Measurements from ENCODE around the gene TBC1D4.

TBC1D4 gene

DNA sequence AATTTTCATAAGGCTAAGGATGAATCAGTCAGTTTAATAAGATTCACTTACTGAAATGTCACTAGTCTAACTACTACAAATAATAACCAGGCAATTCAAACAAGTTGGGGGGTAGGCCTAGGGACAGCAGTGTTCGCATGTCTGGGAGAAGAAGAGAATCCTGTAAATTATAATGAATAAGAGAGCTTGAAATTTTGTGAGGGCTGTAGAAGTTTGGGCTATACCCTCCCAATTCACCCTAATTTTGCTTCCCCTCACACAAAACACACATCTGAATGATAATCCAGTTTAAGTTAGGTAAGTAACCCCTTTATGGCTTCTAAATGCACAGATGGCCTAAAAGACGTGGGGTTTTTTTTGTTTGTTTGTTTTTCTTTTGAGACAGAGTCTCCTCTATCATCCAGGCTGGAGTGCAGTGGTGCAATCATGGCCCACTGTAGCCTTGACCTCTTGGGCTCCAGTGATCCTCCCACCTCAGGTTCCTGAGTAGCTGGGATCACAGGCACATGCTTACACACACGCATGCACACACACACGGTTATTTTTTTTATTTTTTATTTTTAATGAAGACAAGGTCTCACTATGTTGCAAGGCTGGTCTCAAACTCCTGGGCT, 69.9 kb downstream of the TBC1D4 start:
- peaks cover 9% of the 10 kb centered on the region for H3K27me3 Mint-ChIP-seq
- no peak overlapping the region for H3K27ac Mint-ChIP-seq
- peaks cover 1% of the 10 kb centered on the region for H3K9me3 Mint-ChIP-seq
- DNase-seq (ENCODE audit: low spot score in 2 of 2) (no peak), ATAC-seq (ENCODE audit: low read depth) (no peak)
- peaks cover 3% of the 10 kb centered on the region for H3K4me1 Mint-ChIP-seq
- no peak overlapping the region for H3K4me3 Mint-ChIP-seq
- H3K36me3 Mint-ChIP-seq = no peaks in the 10 kb centered on the region

DNA sequence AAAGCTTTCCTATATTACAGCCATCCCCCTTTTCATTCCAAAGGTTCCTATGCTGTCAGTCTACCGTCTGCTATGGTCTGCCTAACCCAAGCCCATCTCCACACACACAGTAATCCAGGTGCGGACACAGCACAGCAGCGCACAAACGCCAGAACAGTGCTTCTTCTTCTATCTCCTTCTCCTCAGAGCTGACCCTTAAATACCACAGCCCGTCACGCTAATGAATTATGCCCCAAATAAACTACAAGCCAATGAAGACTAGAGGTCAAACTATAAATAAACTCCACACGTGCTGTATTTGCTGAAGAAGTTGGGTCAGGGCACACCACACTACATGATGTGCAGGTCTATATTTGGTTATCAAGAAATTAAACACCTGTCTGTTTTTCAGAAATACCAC, 71.8 kb downstream of the TBC1D4 start:
- DNase-seq (ENCODE audit: low spot score in 2 of 2) (no peak), ATAC-seq (ENCODE audit: low read depth) (no peak)
- Mint-ChIP-seq H3K27ac (no peak overlapping the region), H3K27me3 (peaks cover 9% of the 10 kb centered on the region), H3K4me3 (no peak overlapping the region), H3K4me1 (peaks cover 3% of the 10 kb centered on the region), H3K36me3 (no peaks in the 10 kb centered on the region), H3K9me3 (peaks cover 1% of the 10 kb centered on the region)

DNA sequence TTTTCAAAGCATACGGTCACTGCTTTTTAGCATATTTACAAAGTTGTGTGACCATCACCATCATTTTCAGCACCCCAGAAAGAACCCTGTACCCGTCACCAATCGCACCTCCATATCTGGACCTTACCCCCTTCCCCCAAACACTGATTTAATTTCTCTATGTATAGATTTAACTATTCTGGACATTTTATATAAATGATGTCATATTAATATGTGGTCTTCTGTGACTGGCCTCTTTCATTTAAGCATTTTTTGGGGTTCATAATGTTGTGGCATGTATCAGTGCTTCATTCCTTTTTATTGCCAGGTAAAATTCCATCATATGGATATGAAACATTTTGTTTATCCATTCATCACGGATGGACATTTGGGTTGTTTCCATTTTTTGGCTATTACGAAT, 74.0 kb downstream of the TBC1D4 start:
- Mint-ChIP-seq H3K27me3 (peaks cover 9% of the 10 kb centered on the region), H3K27ac (no peak overlapping the region), H3K4me3 (no peak overlapping the region), H3K4me1 (peaks cover 3% of the 10 kb centered on the region), H3K9me3 (peaks cover 1% of the 10 kb centered on the region), H3K36me3 (no peaks in the 10 kb centered on the region)
- DNase-seq (ENCODE audit: low spot score in 2 of 2) (no peak), ATAC-seq (ENCODE audit: low read depth) (no peak)

DNA sequence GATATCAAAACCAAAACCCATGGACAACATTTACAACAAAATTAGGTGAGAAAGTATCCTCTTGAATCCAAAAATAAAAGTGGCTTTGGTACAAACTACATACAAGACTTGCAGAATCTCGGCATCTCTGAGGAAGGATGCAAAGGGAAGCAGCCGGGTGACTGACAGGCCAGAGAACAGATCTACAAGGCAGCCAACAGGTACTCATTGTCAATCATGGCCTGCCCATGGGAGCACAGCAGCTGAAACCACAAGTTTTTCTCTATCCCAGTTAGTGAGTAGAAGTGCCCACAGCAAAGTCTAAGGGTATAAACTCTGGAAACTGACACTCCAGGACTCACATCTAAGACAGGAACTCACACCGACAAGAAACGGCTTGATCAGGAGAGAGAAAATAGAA, 74.5 kb downstream of the TBC1D4 start:
- Mint-ChIP-seq H3K27me3 (peaks cover 9% of the 10 kb centered on the region), H3K36me3 (no peaks in the 10 kb centered on the region), H3K9me3 (peaks cover 1% of the 10 kb centered on the region), H3K4me1 (peaks cover 3% of the 10 kb centered on the region), H3K27ac (no peak overlapping the region), H3K4me3 (no peak overlapping the region)
- DNase-seq (ENCODE audit: low spot score in 2 of 2) (no peak), ATAC-seq (ENCODE audit: low read depth) (no peak)

DNA sequence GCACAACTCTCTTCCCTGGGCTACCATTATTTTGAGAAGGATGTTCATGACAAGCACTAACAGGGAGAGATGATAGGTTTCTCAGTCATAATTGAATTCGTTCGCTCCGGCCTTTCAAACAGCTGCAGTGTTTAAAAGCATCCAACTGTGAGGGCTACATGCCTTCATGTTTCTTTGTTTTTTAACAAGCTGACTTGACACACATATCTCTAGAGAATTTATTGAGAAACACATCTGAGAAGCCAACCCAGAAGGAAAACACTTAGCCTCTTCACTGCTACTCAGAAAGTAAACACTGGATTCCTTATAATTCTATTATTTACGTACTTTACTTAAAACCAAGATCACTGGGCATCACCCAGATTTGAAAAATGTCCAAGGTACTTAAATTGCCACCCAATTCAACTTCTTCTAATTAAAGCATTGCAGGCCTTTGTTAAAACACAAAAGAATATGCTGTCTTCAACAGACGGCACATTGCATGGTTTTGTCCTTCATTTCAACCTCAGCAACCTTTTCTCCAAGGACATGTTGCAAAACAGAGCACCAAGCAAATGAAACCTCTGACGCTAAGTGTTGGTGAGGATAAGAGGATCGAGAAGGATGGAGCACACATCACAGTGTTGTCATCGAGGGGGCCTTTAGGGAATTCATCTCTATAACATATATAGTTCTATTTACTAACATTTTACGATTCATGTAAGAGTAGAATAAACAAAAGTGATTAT, 75.8 kb downstream of the TBC1D4 start:
- Mint-ChIP-seq H3K9me3 (peaks cover 1% of the 10 kb centered on the region), H3K27me3 (peaks cover 12% of the 10 kb centered on the region), H3K4me3 (no peak overlapping the region), H3K27ac (no peak overlapping the region), H3K36me3 (no peaks in the 10 kb centered on the region), H3K4me1 (peaks cover 3% of the 10 kb centered on the region)
- no peak for DNase-seq (ENCODE audit: low spot score in 2 of 2)
- no peak for ATAC-seq (ENCODE audit: low read depth)

DNA sequence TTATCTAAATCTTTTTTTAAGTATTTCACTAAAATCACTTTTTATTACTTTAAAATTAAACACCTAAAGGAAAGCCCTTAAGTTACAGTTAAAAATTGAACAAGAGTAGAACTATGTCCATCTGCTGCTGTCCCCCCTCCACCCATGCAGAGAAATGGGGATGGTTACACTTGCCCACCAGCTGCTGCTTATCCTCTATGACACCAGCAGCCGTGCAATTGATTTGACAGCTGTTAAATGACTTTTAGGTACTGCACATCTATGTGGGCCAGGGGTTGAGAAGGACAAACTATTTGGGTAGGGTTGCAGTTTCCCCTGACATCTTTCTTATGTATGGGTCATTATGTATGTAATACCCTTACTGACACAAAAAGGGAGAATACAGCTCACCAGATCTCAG, 77.2 kb downstream of the TBC1D4 start:
- Mint-ChIP-seq H3K27ac (no peak overlapping the region), H3K4me3 (no peak overlapping the region), H3K36me3 (no peaks in the 10 kb centered on the region), H3K27me3 (peaks cover 13% of the 10 kb centered on the region), H3K4me1 (no peaks in the 10 kb centered on the region), H3K9me3 (no peaks in the 10 kb centered on the region)
- DNase-seq (ENCODE audit: low spot score in 2 of 2) (no peak), ATAC-seq (ENCODE audit: low read depth) (no peak)

DNA sequence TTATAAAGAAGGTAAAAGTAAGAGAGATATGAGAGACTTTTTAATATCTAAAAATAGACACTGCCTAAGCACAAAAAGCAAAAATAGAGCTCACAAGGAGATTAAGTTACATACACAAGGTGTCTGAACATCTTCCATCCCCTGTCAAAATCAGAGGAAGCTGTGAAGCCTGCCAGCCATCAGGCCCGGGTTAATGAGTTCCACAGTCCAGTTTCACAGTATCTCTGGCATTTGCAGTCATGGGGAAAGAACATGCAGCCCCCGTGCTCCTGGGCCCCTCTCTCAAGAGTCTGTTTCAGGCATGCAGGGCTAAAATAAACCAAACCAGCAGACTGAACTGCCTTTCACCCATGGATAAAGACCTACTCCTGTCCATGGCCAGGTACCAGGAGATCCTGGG, 79.2 kb downstream of the TBC1D4 start:
- Mint-ChIP-seq H3K27me3 (peaks cover 13% of the 10 kb centered on the region), H3K4me3 (no peak overlapping the region)
- ATAC-seq (ENCODE audit: low read depth) = no peak

DNA sequence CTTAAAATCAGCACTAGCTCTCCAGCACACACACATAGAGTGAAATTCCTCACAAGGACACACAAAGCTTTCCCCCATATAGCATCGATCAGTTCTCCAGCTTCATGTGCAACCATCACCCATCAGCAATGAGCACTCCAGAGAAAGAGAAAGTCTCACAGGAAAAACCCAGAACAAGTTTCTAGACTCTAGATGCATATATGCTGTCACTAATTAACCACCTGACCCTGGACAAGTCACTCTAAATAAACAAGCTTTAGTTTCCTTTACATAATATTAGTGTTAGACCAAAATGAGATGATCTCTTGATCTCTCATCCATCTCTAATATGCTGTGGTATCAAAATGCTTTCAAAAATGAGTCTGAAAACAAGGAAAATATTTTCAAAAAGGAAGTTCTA, 81.2 kb downstream of the TBC1D4 start:
- Mint-ChIP-seq H3K27ac (no peak overlapping the region), H3K9me3 (peaks cover 3% of the 10 kb centered on the region), H3K36me3 (no peaks in the 10 kb centered on the region), H3K27me3 (peaks cover 12% of the 10 kb centered on the region), H3K4me3 (no peak overlapping the region), H3K4me1 (no peaks in the 10 kb centered on the region)
- no peak for ATAC-seq (ENCODE audit: low read depth)
- no peak for DNase-seq (ENCODE audit: low spot score in 2 of 2)

More for the DNA sequence above, 79.2 kb downstream of the TBC1D4 start:
- H3K9me3 Mint-ChIP-seq = no peaks in the 10 kb centered on the region
- H3K4me1 Mint-ChIP-seq = no peaks in the 10 kb centered on the region
- no peaks in the 10 kb centered on the region for H3K36me3 Mint-ChIP-seq
- no peak for DNase-seq (ENCODE audit: low spot score in 2 of 2)
- H3K27ac Mint-ChIP-seq = no peak overlapping the region

DNA sequence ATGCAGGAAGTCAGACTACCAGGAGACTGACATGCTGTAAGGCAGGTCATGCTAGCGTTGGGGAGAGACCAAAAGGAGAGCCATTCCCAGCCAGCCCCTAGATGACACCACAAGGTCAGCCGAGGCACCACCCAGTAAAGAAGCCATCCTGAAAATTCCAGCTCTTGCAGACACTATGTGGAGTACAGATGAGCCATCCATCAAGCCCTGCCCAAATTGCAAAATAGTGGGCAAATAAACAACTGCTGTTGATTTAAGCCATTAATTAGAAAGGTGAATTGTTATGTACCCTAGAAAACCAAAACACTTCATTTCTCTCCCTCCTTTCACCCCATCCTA, 82.1 kb downstream of the TBC1D4 start:
- H3K27ac Mint-ChIP-seq = no peak overlapping the region
- no peaks in the 10 kb centered on the region for H3K4me1 Mint-ChIP-seq
- ATAC-seq (ENCODE audit: low read depth) (no peak), DNase-seq (ENCODE audit: low spot score in 2 of 2) (no peak)
- H3K4me3 Mint-ChIP-seq = no peak overlapping the region
- H3K9me3 Mint-ChIP-seq = peaks cover 3% of the 10 kb centered on the region
- no peaks in the 10 kb centered on the region for H3K36me3 Mint-ChIP-seq
- H3K27me3 Mint-ChIP-seq = peaks cover 10% of the 10 kb centered on the region

DNA sequence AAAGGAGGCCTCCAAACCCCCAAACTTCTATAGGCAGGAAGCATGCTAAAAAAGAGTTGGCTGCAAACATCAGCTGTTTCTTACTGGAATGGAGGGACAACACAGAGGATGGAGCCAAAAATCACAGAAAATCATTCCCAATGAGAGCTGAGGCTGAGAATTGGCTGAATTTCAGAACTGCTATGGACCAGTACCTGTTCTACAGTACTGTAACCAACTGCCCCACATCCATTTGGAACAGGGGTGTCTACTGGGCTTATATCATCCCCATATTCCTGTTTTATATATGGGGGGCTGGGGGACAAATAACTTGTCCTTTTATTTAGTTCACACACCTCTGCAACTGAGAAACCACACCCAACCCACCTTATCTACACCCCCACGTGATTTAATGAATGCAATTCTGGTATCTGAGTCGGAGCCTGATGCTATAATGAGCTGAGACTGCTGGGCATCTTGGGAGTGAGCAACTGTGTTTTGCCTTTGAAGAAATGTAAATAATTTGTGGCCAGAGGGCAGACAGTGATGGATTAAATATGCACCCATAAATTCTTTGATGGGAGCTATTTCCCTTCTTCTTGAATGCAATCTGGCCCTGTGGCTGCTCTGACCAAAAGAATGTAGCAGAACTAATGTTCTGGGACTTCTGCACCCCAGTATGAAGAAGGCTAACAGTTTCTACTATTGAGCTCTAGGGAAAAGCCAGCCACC, 82.6 kb downstream of the TBC1D4 start:
- no peak for ATAC-seq (ENCODE audit: low read depth)
- peaks cover 3% of the 10 kb centered on the region for H3K9me3 Mint-ChIP-seq
- no peak overlapping the region for H3K4me3 Mint-ChIP-seq
- no peak overlapping the region for H3K27ac Mint-ChIP-seq
- H3K27me3 Mint-ChIP-seq = peaks cover 9% of the 10 kb centered on the region
- no peak for DNase-seq (ENCODE audit: low spot score in 2 of 2)
- H3K36me3 Mint-ChIP-seq = no peaks in the 10 kb centered on the region
- no peaks in the 10 kb centered on the region for H3K4me1 Mint-ChIP-seq

DNA sequence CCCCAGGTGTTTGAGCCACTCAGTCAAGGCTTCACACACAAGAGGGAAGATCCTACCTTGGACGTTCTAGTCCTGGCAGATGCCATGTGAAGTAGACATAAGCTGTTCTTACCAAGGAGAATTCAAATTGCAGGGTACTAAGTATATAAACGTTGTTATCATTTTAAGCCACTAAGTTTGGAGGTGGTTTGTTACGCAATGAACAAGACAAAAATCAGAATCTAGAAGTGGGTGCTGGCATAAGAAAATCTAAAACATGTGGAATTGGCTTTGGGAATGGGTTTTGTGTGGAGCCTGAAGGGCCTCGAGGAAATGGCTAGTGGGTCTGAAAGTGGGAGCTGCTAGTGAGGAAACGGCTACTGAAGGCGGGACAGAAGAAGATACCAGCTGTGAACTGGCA, 83.9 kb downstream of the TBC1D4 start:
- Mint-ChIP-seq H3K27ac (no peak overlapping the region), H3K9me3 (peaks cover 3% of the 10 kb centered on the region), H3K27me3 (peaks cover 9% of the 10 kb centered on the region), H3K4me1 (no peaks in the 10 kb centered on the region), H3K36me3 (no peaks in the 10 kb centered on the region), H3K4me3 (no peak overlapping the region)
- ATAC-seq (ENCODE audit: low read depth) (no peak), DNase-seq (ENCODE audit: low spot score in 2 of 2) (no peak)

DNA sequence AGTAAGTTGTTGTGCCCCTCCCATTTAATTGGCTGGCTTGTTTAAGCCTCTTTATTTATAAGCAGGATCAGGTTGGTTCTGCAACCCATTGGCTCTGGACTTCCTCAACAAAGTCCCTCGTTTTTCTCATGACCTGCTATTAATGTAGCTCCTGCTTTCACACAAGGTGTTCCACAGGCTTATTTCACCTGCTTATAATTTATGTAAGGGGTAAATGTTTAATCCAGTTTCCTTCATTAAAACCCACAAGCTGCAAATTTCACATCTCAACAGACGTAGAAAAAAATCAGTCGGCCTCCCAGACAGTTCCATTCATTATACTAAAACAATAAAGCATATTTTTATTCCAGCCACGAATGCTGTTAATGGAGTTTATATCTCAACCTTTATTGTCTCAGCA, 86.1 kb downstream of the TBC1D4 start:
- Mint-ChIP-seq H3K36me3 (no peaks in the 10 kb centered on the region), H3K4me3 (no peak overlapping the region), H3K27me3 (peaks cover 4% of the 10 kb centered on the region), H3K4me1 (no peaks in the 10 kb centered on the region), H3K27ac (no peak overlapping the region), H3K9me3 (peaks cover 3% of the 10 kb centered on the region)
- ATAC-seq (ENCODE audit: low read depth) = no peak
- no peak for DNase-seq (ENCODE audit: low spot score in 2 of 2)

DNA sequence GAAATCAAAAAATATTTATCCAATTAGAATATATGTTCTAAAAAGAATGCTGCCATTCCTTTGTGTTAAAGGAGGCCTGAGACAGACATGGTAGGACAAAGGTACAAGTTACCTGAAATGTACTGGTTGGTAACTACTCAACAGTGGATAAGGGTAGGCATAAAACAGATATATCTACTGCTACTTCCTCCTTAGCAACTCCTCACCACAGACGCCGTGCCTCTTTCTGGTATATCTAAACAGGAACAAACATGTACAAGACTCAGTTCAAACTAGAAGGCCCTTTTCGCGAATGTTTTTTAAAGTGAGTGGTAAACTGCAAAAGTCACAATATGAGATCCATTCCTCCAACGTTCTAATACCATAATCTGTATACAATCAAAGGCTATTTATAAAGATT, 86.9 kb downstream of the TBC1D4 start:
- H3K27ac Mint-ChIP-seq = no peak overlapping the region
- no peaks in the 10 kb centered on the region for H3K36me3 Mint-ChIP-seq
- ATAC-seq (ENCODE audit: low read depth) (no peak), DNase-seq (ENCODE audit: low spot score in 2 of 2) (no peak)
- no peak overlapping the region for H3K4me3 Mint-ChIP-seq
- no peaks in the 10 kb centered on the region for H3K4me1 Mint-ChIP-seq
- H3K9me3 Mint-ChIP-seq = peaks cover 3% of the 10 kb centered on the region
- H3K27me3 Mint-ChIP-seq = peaks cover 2% of the 10 kb centered on the region

DNA sequence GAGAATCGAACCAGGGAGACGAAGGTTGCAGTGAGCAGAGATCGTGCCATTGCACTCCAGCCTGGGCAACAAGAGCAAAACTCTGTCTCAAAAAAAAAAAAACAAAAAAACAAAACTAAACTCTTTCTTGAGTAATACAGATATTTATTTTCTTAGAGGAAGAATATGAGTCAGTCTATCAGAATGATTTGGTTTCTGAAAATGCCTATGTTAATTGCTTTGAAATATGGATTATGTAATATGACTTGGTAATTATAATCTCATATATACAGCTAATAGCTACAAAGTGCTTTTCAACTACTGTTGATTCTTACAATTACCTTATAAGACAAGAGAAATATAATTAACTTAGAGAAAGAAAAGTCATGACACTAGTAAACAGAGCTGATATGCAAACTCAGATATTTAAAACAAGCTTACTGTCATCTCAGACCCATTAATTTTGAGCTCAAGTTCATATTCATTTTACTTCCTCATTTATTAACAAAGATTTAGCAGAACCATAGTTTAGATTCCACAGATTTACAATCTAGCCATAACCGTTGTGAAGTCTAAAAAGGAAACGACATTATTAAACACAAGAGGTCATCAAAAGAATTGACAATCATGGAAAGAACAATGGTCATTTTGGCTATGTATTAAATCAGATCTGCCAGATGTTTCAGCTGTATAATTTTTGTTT, 88.0 kb downstream of the TBC1D4 start:
- no peak for ATAC-seq (ENCODE audit: low read depth)
- no peaks in the 10 kb centered on the region for H3K36me3 Mint-ChIP-seq
- H3K4me1 Mint-ChIP-seq = no peaks in the 10 kb centered on the region
- peaks cover 3% of the 10 kb centered on the region for H3K9me3 Mint-ChIP-seq
- no peak overlapping the region for H3K4me3 Mint-ChIP-seq
- DNase-seq (ENCODE audit: low spot score in 2 of 2) = no peak
- no peak overlapping the region for H3K27ac Mint-ChIP-seq
- H3K27me3 Mint-ChIP-seq = peaks cover 2% of the 10 kb centered on the region
